ENCODE measurements around the gene FHIT.

FHIT gene

DNA sequence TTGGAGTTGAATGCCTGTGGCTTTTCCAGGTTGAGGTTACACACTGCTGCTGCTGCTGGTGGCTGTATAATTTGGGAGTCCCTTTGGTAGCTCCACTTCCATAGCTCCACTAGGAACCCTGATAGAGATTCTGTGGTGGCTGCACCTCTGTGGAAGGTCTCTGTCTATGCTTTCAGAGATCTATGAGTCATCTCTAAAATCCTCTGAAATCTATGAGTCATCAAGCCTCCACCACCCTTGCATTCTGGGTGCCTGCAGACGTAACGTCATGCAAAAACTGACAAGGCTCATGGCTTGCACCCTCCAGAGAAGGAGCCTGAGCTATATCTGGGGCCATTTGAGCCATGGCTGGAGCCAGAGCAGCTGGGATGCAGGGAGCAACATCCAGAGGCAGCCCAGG, 1164.4 kb downstream of the FHIT start:
- TF ChIP-seq TAF1 (IDR thresholded peaks at IDR 0.05; ENCODE audit: borderline replicate concordance, low read depth, low read length) = no peak
- no peak for TF ChIP-seq POLR2AphosphoS5 (IDR thresholded peaks at IDR 0.05; ENCODE audit: low read depth, low read length)
- TF ChIP-seq POLR2A (IDR thresholded peaks at IDR 0.05; ENCODE audit: low read depth, low read length) = no peak
- DNase-seq (ENCODE audit: insufficient read length) (no peak), FAIRE-seq (no peak)

DNA sequence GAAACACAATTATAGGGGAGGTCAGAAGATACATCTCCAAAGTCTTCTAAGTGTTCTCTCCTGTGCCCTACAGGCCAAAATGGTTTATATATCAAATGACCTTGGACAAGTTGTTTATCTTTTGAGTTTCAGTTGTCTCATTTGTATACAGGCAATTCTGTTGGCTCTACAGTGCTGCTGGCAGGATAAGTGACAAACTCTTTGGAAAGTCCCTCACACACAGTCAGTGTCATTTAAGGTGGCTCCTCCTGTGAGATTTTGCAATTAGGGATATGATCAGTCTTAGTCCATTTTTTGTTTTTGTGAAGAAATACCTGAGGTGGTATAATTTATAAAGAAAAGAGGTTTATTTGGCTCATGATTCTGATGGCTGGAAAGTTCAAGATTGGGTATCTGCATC, 1165.6 kb downstream of the FHIT start:
- TF ChIP-seq POLR2AphosphoS5 (IDR thresholded peaks at IDR 0.05; ENCODE audit: low read depth, low read length) (no peak), TAF1 (IDR thresholded peaks at IDR 0.05; ENCODE audit: borderline replicate concordance, low read depth, low read length) (no peak), POLR2A (IDR thresholded peaks at IDR 0.05; ENCODE audit: low read depth, low read length) (no peak)
- DNase-seq (ENCODE audit: insufficient read length) (no peak), FAIRE-seq (no peak)

DNA sequence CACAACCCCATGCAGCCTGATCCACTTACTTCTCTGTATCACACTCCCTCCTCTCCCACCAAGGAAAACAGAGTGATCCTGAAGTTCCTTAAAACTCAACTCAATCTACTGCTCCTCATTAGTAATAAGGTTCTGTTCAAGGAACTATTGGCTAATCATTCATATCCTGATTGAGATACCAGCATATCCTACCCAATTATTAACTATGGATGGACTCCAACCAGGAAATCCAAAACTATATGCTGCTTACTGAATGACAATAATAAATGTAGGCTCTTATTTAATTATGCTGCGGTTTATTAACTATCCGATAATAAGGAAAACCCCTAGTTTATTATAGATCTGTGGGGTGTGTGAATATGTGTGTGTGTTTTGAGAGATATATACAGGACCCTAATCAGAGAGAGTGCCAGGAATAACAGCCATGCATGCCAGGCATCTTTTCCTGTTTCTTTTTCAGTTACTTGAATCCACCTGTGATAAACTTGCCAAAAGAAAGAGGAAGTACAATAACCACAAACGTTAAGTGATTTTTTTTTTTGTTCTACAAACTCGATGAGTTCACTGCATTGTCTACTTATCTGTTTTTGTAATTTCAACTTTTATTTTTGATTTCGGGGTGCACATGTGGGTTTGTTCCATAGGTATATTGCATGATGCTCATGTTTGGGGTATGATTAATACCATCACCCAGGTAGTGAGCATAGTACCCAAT, 1169.7 kb downstream of the FHIT start:
- FAIRE-seq = peak; percentile 66
- no peak for TF ChIP-seq POLR2A (IDR thresholded peaks at IDR 0.05; ENCODE audit: low read depth, low read length)
- no peak for TF ChIP-seq TAF1 (IDR thresholded peaks at IDR 0.05; ENCODE audit: borderline replicate concordance, low read depth, low read length)
- TF ChIP-seq POLR2AphosphoS5 (IDR thresholded peaks at IDR 0.05; ENCODE audit: low read depth, low read length) = no peak
- no peak for DNase-seq (ENCODE audit: insufficient read length)

DNA sequence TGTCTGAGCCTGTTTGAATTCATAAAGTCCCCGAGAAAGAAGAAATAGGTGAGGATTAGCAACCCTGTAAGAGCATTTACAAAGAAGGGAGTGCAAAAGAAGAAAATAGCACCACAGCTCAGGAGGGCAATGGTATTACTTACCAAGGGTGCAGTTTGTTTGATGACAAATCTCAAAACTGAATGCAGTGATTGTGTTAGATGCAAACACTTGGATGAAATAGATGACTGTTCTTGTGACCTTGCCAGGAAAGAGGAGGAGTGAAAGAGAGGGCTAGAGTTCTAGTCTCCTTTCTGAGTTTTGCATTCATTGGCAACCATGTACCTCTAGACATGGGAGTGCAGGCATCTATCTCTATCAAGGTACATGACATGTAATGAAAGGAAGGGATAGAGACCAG, 1170.6 kb downstream of the FHIT start:
- TF ChIP-seq TAF1 (IDR thresholded peaks at IDR 0.05; ENCODE audit: borderline replicate concordance, low read depth, low read length) = no peak
- DNase-seq (ENCODE audit: insufficient read length) (no peak), FAIRE-seq (peak; percentile 48)

DNA sequence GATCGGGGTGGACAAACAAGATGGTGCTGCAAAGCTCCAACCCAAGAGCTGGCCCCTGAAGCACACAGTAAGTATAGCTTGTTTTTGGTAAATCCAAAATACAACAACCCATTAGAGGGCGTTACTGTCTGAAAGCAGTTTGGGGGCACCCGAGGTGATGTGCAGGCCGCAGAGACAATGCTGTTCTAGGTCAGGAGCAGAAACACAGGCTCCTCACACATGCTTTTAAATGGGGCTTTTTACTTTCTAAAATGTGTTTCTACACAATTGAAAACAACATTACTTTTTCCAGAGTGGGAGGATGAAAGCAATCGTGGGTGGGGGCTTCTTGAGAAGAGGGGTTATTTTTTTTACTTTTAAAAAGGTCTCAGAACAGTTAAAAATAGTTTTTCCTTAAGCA, 1172.2 kb downstream of the FHIT start:
- DNase-seq (ENCODE audit: insufficient read length) = no peak
- no peak for TF ChIP-seq POLR2A (IDR thresholded peaks at IDR 0.05; ENCODE audit: low read depth, low read length)
- no peak for TF ChIP-seq POLR2AphosphoS5 (IDR thresholded peaks at IDR 0.05; ENCODE audit: low read depth, low read length)
- no peak for TF ChIP-seq TAF1 (IDR thresholded peaks at IDR 0.05; ENCODE audit: borderline replicate concordance, low read depth, low read length)
- no peak for FAIRE-seq

DNA sequence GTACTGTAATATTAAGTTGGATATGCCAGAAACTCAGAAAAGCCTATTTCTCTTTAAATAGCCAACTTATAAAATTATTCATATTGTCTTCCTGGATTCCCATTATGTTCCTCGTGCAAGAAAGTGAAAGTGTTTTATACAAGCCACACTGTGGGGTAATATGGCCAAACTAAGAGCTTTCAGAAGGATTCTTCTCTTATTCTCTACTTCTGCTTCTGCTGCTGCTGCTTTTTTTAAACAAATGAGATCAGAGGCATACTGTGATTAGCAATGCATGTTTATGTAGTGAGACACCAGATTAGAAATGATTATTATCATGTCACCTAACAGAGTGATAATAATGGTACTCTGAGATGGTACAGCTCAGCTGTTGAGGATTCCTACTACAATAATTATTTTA, 1174.9 kb downstream of the FHIT start:
- no peak for FAIRE-seq

DNA sequence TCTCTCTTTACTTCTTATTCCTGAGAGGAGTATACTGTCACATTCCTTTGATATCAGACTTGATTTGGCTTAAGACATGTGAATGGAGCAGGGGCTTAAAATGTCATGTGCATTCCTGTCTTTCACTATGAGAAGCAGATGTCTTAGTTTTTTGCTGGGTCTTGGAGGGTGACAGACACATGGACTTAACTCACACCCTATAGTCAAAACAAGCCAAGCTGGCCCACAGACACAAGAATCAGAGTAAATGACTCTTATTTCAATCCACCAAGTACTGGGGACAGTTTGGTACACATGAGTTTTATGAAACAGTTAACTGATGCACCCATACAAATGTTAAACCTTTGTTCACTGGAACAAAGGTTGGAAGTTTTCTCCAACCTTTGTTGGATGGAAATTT, 1177.3 kb downstream of the FHIT start:
- FAIRE-seq = no peak
- no peak for TF ChIP-seq POLR2A (IDR thresholded peaks at IDR 0.05; ENCODE audit: low read depth, low read length)
- no peak for TF ChIP-seq POLR2AphosphoS5 (IDR thresholded peaks at IDR 0.05; ENCODE audit: low read depth, low read length)
- TF ChIP-seq TAF1 (IDR thresholded peaks at IDR 0.05; ENCODE audit: borderline replicate concordance, low read depth, low read length) = no peak
- DNase-seq (ENCODE audit: insufficient read length) = no peak

More for the DNA sequence above, 1174.9 kb downstream of the FHIT start:
- no peak for TF ChIP-seq POLR2AphosphoS5 (IDR thresholded peaks at IDR 0.05; ENCODE audit: low read depth, low read length)
- no peak for TF ChIP-seq TAF1 (IDR thresholded peaks at IDR 0.05; ENCODE audit: borderline replicate concordance, low read depth, low read length)
- TF ChIP-seq POLR2A (IDR thresholded peaks at IDR 0.05; ENCODE audit: low read depth, low read length) = no peak
- no peak for DNase-seq (ENCODE audit: insufficient read length)

DNA sequence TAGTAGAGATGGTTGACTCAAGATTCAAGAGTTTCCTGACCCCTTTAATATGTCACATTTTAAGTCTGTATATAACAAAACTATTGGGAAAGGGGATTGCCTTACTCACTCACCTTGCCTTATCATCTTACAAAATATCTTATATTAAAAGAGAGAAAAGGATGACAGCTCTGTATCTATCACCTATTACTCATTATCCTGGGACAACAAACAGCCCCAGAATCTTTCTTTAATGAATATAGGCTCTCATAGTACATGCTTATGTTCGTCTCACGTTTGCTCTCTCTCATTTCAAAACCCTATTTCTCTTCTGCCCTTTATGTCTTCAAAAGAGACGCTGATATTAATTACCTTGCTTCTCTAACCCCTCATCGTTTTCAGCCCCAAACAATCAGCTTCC, 1178.0 kb downstream of the FHIT start:
- no peak for FAIRE-seq
- DNase-seq (ENCODE audit: insufficient read length) = no peak
- no peak for TF ChIP-seq TAF1 (IDR thresholded peaks at IDR 0.05; ENCODE audit: borderline replicate concordance, low read depth, low read length)
- no peak for TF ChIP-seq POLR2A (IDR thresholded peaks at IDR 0.05; ENCODE audit: low read depth, low read length)
- no peak for TF ChIP-seq POLR2AphosphoS5 (IDR thresholded peaks at IDR 0.05; ENCODE audit: low read depth, low read length)

DNA sequence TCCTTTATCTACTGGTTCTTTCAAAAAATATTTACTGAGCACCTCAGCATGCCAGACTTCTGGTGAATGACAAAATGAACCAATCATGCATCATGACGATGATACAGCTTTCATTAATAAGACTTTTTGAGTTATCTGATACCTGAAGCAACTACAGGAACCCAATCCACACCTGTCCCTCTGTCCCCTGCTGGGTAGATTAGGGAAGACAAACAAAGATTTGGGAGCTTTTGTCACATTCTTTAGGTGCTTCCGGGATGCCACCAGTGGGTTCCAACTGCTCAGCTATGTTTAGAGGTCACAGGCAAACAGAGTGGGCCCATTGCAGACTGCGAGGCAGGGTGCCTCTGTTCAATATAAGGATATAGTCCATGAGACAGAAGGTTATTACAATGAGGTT, 1180.9 kb downstream of the FHIT start:
- FAIRE-seq (no peak), DNase-seq (ENCODE audit: insufficient read length) (no peak)
- TF ChIP-seq POLR2A (IDR thresholded peaks at IDR 0.05; ENCODE audit: low read depth, low read length) (no peak), TAF1 (IDR thresholded peaks at IDR 0.05; ENCODE audit: borderline replicate concordance, low read depth, low read length) (no peak), POLR2AphosphoS5 (IDR thresholded peaks at IDR 0.05; ENCODE audit: low read depth, low read length) (no peak)

DNA sequence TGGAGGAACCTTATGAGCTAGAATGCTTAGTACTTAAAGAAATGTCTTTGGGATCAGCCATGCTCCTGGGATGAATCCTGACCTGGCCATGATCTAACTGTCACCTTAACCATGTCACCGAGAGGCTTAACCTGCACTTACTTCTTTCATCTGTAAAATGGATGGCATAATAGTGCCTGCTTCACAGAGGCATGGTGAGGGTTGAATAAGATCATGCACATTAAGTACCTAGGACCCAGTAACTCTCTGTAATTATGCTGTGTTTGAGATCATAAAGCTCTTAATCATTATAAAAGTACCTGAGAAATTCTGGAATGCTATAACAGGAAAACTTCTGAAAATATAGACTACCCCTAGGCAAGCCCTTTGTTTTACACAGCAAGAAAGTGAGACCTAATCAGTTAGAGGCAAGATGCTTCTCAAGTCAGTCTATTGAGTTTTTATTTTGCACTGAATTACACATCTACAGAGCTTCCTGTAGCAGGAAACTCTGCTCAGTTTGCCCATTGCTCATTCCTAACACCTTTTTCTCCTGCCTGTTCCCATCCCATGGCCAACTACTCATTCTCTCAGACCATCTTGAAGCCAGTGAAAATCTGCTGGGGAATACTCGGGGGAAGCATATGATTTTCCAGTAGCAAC, 1185.9 kb downstream of the FHIT start:
- no peak for FAIRE-seq
- TF ChIP-seq POLR2AphosphoS5 (IDR thresholded peaks at IDR 0.05; ENCODE audit: low read depth, low read length) (no peak), POLR2A (IDR thresholded peaks at IDR 0.05; ENCODE audit: low read depth, low read length) (no peak), TAF1 (IDR thresholded peaks at IDR 0.05; ENCODE audit: borderline replicate concordance, low read depth, low read length) (no peak)
- DNase-seq (ENCODE audit: insufficient read length) = no peak

DNA sequence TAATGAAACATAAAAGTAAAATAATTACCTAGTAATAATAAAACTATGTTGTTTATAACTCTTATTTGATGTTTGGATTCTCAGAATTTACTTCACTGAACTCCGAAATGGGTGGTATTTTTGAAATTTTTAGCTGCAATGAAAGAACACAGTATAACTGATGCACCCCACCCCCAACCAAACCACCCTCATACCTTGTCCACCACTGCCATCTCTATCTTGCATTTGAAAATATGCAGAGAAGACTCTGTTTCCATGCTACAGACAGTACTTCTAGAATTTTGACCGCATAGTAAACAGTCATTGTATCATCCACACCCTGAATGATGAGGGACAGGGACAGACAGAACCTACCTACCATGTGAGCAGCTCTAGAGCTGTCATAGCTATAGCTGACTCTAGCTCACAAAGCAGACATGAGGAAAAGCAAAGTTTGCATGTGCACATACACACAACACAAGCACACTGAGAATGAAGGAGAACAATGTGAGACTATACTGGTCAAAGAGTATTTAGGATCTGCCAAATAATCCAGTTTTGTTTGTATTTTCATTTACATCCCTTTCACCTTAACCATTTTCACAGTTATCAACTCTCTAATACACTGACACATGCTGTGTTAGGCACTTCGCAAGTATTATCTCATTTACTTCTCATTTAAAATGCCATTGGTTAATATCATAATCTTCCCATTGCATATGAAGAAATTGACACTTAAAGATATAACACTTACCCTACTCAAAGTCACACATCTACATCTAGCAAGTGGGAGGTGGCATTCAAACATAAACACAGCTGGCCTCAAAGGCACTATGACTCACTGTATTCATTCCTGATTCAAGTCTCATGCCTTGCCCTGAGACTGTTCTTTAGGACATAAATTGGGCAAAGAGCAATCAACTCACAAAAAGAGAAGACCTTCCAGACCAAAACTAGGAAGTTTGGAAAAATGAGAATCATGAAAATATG, 1186.8 kb downstream of the FHIT start:
- no peak for TF ChIP-seq POLR2AphosphoS5 (IDR thresholded peaks at IDR 0.05; ENCODE audit: low read depth, low read length)
- no peak for TF ChIP-seq TAF1 (IDR thresholded peaks at IDR 0.05; ENCODE audit: borderline replicate concordance, low read depth, low read length)
- TF ChIP-seq POLR2A (IDR thresholded peaks at IDR 0.05; ENCODE audit: low read depth, low read length) = no peak
- FAIRE-seq = no peak
- no peak for DNase-seq (ENCODE audit: insufficient read length)

All from GM12892 (cell line).